Activated T-cell treated with anti-CD3 and anti-CD28 coated beads, Interleukin-2, amount 50 U/mL, for 4 hours (primary cell): Measurements from ENCODE around the gene RBM18. TPM values are rescaled to one million over a fixed set of nuclear protein-coding genes. Genes with fewer than 3 reads are reported as not detected.
A peak's percentile ranks its signal among the peaks of the same experiment; 100 is the strongest.

Source experiments
- ATAC-seq, 2 donors: fragments of 200-7000 bp; cut with Tn5 transposase; one replicate each; pipeline ENCODE4 v1.10.0; 2021
- DNase-seq: peaks from one replicate; pipeline ENCODE4 v3.0.0-alpha.2; 2020
- H3K27me3 Mint-ChIP-seq: one replicate; pipeline ENCODE4 v1.8.0; 2021; ENCODE audit warnings: low read depth, mixed read lengths
- H3K36me3 Mint-ChIP-seq: one replicate; pipeline ENCODE4 v1.8.0; 2022; ENCODE audit warnings: mixed read lengths; ENCODE audit not compliant: insufficient read depth
- H3K4me1 Mint-ChIP-seq: one replicate; pipeline ENCODE4 v1.8.0; 2021; ENCODE audit warnings: low read depth, mixed read lengths
- H3K4me3 Mint-ChIP-seq: one replicate; pipeline ENCODE4 v1.8.0; 2021; ENCODE audit warnings: mild to moderate bottlenecking, moderate library complexity, mixed read lengths
- H3K9me3 Mint-ChIP-seq: one replicate; pipeline ENCODE4 v1.8.0; 2021; ENCODE audit warnings: mixed read lengths
- total RNA-seq, 3 donors: library from RNA; stranded (reverse); gene quantifications; one replicate each; pipeline ENCODE4 v1.2.1, GENCODE V29; 2021

RBM18 gene
- total RNA-seq, 3 donors from 2014 or later: 32.4 to 37.8 (median 36.2) TPM

GRCh38 chr9:122239722-122240121 lies 24.9 kb downstream of the RBM18 start:
- DNase-seq (no peak), ATAC-seq (no peak)
- H3K36me3 Mint-ChIP-seq: peaks cover 32% of the 10 kb centered on the region
- no peaks in the 10 kb centered on the region for H3K9me3 Mint-ChIP-seq
- no peaks in the 10 kb centered on the region for H3K4me1 Mint-ChIP-seq
- H3K4me3 Mint-ChIP-seq: no peak overlapping the region
- no peaks in the 10 kb centered on the region for H3K27me3 Mint-ChIP-seq

- H3K9me3 Mint-ChIP-seq: no peaks in the 10 kb centered on the region
- DNase-seq: no peak
- peaks cover 19% of the 10 kb centered on the region for H3K36me3 Mint-ChIP-seq
- H3K4me3 Mint-ChIP-seq: no peak overlapping the region
- no peak for ATAC-seq
- no peaks in the 10 kb centered on the region for H3K27me3 Mint-ChIP-seq
- no peaks in the 10 kb centered on the region for H3K4me1 Mint-ChIP-seq
These were observed 28.0 kb downstream of the RBM18 start for GRCh38 chr9:122236681-122237080.

GRCh38 chr9:122234022-122234748 lies 30.5 kb downstream of the RBM18 start:
- H3K9me3 Mint-ChIP-seq: no peaks in the 10 kb centered on the region
- no peaks in the 10 kb centered on the region for H3K4me1 Mint-ChIP-seq
- H3K4me3 Mint-ChIP-seq: no peak overlapping the region
- no peak for ATAC-seq
- H3K36me3 Mint-ChIP-seq: peaks cover 8% of the 10 kb centered on the region
- no peaks in the 10 kb centered on the region for H3K27me3 Mint-ChIP-seq
- no peak for DNase-seq

GRCh38 chr9:122232796-122233306 lies 31.8 kb downstream of the RBM18 start:
- Mint-ChIP-seq H3K27me3 (no peaks in the 10 kb centered on the region), H3K36me3 (no peaks in the 10 kb centered on the region), H3K9me3 (no peaks in the 10 kb centered on the region), H3K4me1 (no peaks in the 10 kb centered on the region), H3K4me3 (no peak overlapping the region)
- DNase-seq (no peak), ATAC-seq (no peak)

GRCh38 chr9:122229485-122229837 lies 35.2 kb downstream of the RBM18 start:
- Mint-ChIP-seq H3K36me3 (no peaks in the 10 kb centered on the region), H3K9me3 (no peaks in the 10 kb centered on the region), H3K27me3 (peaks cover 22% of the 10 kb centered on the region), H3K4me1 (peaks cover 4% of the 10 kb centered on the region), H3K4me3 (no peak overlapping the region)
- ATAC-seq: no peak
- DNase-seq: no peak

- Mint-ChIP-seq H3K4me3 (no peak within 1 kb of the TSS), H3K36me3 (no peaks in the 10 kb centered on the region), H3K4me1 (peaks cover 4% of the 10 kb centered on the region), H3K27me3 (peaks cover 25% of the 10 kb centered on the region), H3K9me3 (no peaks in the 10 kb centered on the region)
- DNase-seq (no peak), ATAC-seq (peak; percentile 51 to 52)
These were observed 35.8 kb downstream of the RBM18 start, which contains the start of gene LHX6 for GRCh38 chr9:122228568-122229484. LHX6 (minus strand) TSS chr9:122228957; CDS start chr9:122228740, 217 bp downstream.

- DNase-seq: no peak
- Mint-ChIP-seq H3K4me3 (no peak overlapping the region), H3K4me1 (peaks cover 4% of the 10 kb centered on the region), H3K36me3 (no peaks in the 10 kb centered on the region), H3K27me3 (peaks cover 28% of the 10 kb centered on the region), H3K9me3 (no peaks in the 10 kb centered on the region)
- ATAC-seq: peak in 1 of 2 donors; percentile 41
These were observed 36.5 kb downstream of the RBM18 start for GRCh38 chr9:122228191-122228567.

- H3K4me3 Mint-ChIP-seq: peak overlapping the region; percentile 15
- no peak for ATAC-seq
- no peaks in the 10 kb centered on the region for H3K9me3 Mint-ChIP-seq
These were observed 37.1 kb downstream of the RBM18 start for GRCh38 chr9:122227575-122227900.

GRCh38 chr9:122226758-122227574 lies 37.7 kb downstream of the RBM18 start:
- no peak for DNase-seq
- H3K4me3 Mint-ChIP-seq: no peak overlapping the region
- H3K4me1 Mint-ChIP-seq: peaks cover 7% of the 10 kb centered on the region
- H3K27me3 Mint-ChIP-seq: peaks cover 40% of the 10 kb centered on the region
- no peak for ATAC-seq
- H3K9me3 Mint-ChIP-seq: no peaks in the 10 kb centered on the region
- H3K36me3 Mint-ChIP-seq: no peaks in the 10 kb centered on the region

More at GRCh38 chr9:122227575-122227900, 37.1 kb downstream of the RBM18 start:
- DNase-seq: no peak
- Mint-ChIP-seq H3K36me3 (no peaks in the 10 kb centered on the region), H3K27me3 (peaks cover 34% of the 10 kb centered on the region), H3K4me1 (peaks cover 7% of the 10 kb centered on the region)

GRCh38 chr9:122226142-122226757 lies 38.4 kb downstream of the RBM18 start:
- Mint-ChIP-seq H3K27me3 (peaks cover 47% of the 10 kb centered on the region), H3K4me3 (peak overlapping the region; percentile 2), H3K36me3 (no peaks in the 10 kb centered on the region), H3K9me3 (no peaks in the 10 kb centered on the region), H3K4me1 (peaks cover 7% of the 10 kb centered on the region)
- ATAC-seq: no peak
- no peak for DNase-seq

- ATAC-seq (no peak), DNase-seq (no peak)
- Mint-ChIP-seq H3K27me3 (peaks cover 53% of the 10 kb centered on the region), H3K4me3 (no peak overlapping the region), H3K4me1 (peaks cover 7% of the 10 kb centered on the region), H3K36me3 (no peaks in the 10 kb centered on the region), H3K9me3 (no peaks in the 10 kb centered on the region)
These were observed 39.1 kb downstream of the RBM18 start for GRCh38 chr9:122225312-122226141.

- Mint-ChIP-seq H3K27me3 (peaks cover 74% of the 10 kb centered on the region), H3K36me3 (no peaks in the 10 kb centered on the region), H3K9me3 (no peaks in the 10 kb centered on the region), H3K4me1 (peaks cover 24% of the 10 kb centered on the region), H3K4me3 (no peak overlapping the region)
- DNase-seq (no peak), ATAC-seq (no peak)
These were observed 41.2 kb downstream of the RBM18 start for GRCh38 chr9:122223435-122223834.

- DNase-seq (no peak), ATAC-seq (no peak)
- no peaks in the 10 kb centered on the region for H3K36me3 Mint-ChIP-seq
- peaks cover 31% of the 10 kb centered on the region for H3K4me1 Mint-ChIP-seq
- peaks cover 80% of the 10 kb centered on the region for H3K27me3 Mint-ChIP-seq
- H3K9me3 Mint-ChIP-seq: no peaks in the 10 kb centered on the region
- no peak overlapping the region for H3K4me3 Mint-ChIP-seq
These were observed 41.8 kb downstream of the RBM18 start for GRCh38 chr9:122222791-122223190.
